ENCODE data around the gene RNF212.

Gene RNF212

GRCh38 chr4:1033840-1034551 lies 79.4 kb downstream of the RNF212 start:
- no peak for DNase-seq

- DNase-seq, result no peak
These were observed 80.5 kb downstream of the RNF212 start for GRCh38 chr4:1032861-1033260.

- no peak for DNase-seq
These were observed 81.2 kb downstream of the RNF212 start for GRCh38 chr4:1031956-1032795.

GRCh38 chr4:1031346-1031745 lies 82.0 kb downstream of the RNF212 start:
- no peak for DNase-seq

GRCh38 chr4:1030559-1030958 lies 82.8 kb downstream of the RNF212 start:
- no peak for DNase-seq

GRCh38 chr4:1030031-1030430 lies 83.3 kb downstream of the RNF212 start:
- no peak for DNase-seq

GRCh38 chr4:1029529-1029928 lies 83.8 kb downstream of the RNF212 start:
- DNase-seq, result no peak

GRCh38 chr4:1028574-1029220 lies 84.7 kb downstream of the RNF212 start:
- no peak for DNase-seq

DNA sequence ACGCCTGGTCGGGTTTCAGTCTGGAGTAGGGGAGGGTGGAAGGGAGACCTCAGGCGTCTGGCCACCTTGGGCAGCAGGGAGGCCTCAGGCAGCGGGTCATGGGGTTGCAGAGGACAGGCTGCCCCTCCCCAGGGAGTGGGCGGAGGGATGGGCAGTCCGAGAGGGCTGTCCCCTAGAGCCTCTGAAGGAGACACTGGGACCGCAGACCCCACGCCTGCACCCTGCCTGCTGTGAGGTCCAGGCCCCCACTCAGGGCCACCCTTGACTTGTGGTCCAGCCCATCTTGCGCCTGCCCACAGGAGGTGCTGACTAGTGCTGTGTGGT lies 85.5 kb downstream of the RNF212 start:
- DNase-seq, result no peak

DNA sequence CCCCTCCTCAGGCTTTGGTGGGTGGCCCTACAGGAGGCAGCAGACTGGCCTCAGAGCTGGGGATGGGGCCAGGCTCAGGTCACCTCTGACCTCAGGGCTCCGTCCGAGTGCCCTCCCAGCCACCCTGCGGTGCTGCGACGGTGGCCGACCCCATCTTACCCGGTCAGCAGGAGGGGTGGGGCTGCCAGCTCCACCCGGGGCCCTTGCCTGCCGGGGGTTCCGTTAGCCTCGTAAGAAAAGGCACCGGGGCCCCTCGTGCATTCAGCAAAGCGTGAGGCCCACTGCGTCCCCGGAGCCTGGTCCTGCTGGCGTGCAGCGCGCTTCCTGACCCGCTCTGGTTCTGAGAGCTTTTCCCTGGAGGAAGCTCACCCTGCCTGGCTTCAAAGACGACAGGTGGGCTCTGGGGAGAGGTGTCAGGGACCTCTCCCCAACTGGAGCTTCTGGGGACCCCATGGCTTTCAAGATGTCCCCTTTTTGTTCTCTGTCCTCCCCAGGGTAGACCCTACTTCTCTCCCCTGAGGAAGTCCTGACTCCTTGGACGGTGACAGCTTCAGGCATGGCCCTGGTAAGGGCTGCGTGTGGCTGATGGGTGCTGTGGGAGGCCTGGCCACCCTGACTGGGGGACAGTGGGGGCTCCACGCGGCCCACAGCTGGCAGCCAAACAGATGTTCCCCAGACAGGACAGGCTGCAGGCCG lies 86.0 kb downstream of the RNF212 start:
- no peak for DNase-seq

DNA sequence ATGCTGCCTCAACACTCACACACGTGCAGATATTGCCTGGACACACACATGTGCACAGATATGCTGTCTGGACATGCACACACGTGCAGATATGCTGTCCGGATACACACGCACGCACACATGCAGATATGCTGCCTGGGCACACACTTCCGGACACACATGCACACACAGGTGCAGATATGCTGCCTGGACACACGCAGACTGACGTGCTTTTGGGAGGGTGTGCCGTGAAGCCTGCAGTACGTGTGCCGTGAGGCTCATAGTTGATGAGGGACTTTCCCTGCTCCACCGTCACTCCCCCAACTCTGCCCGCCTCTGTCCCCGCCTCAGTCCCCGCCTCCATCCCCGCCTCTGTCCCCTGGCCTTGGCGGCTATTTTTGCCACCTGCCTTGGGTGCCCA lies 87.2 kb downstream of the RNF212 start:
- DNase-seq, result no peak

DNA sequence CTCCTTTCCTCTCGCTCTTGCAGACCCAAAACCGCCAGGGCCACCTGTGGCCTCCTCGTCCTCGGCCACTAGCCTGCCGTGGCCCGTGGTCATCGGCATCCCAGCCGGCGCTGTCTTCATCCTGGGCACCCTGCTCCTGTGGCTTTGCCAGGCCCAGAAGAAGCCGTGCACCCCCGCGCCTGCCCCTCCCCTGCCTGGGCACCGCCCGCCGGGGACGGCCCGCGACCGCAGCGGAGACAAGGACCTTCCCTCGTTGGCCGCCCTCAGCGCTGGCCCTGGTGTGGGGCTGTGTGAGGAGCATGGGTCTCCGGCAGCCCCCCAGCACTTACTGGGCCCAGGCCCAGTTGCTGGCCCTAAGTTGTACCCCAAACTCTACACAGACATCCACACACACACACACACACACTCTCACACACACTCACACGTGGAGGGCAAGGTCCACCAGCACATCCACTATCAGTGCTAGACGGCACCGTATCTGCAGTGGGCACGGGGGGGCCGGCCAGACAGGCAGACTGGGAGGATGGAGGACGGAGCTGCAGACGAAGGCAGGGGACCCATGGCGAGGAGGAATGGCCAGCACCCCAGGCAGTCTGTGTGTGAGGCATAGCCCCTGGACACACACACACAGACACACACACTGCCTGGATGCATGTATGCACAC lies 88.3 kb downstream of the RNF212 start:
- DNase-seq, result no peak

DNA sequence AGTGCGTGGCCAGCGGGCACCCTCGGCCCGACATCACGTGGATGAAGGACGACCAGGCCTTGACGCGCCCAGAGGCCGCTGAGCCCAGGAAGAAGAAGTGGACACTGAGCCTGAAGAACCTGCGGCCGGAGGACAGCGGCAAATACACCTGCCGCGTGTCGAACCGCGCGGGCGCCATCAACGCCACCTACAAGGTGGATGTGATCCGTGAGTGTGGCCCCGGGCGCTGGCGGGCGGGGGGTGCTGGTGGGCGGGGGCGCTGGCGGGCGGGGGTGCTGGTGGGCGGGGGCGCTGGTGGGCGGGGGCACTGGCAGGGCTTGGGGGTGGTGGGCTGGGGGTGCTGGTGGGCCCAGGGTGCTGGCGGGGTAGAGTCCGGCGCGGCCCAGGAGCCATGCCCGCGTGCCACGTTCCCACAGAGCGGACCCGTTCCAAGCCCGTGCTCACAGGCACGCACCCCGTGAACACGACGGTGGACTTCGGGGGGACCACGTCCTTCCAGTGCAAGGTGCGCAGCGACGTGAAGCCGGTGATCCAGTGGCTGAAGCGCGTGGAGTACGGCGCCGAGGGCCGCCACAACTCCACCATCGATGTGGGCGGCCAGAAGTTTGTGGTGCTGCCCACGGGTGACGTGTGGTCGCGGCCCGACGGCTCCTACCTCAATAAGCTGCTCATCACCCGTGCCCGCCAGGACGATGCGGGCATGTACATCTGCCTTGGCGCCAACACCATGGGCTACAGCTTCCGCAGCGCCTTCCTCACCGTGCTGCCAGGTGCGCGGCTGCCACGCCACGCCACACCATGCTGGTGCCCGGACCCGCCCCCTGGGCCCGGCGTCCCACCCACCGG lies 89.2 kb downstream of the RNF212 start:
- no peak for DNase-seq

DNA sequence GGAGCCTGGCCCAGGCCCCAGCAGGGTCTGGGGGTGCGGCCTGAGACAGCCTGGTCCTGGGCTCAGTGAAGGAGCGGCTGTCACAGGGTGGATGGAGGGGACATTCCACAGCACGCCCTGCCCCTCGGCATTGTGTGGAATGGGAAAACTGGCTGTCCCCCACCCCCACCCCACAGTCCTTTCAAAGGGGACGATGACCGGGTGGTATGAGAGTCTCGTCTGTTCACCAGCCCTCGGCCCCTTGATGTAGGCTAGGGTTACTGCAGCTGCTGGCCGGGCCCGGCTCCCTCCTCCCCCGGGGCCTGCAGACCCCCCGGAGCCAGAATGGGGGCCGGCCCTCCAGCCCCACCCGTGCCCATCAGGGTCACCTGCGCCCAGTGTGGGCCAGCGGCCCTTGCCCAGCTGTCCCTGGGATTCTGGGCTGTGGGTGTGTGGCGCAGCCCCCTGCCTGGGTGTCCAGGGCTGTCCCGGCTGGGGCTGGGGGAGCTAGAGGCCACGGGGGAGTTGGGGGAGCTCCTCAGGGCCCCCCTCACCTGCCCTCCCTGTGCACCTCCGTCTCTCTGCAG lies 90.2 kb downstream of the RNF212 start:
- no peak for DNase-seq

DNA sequence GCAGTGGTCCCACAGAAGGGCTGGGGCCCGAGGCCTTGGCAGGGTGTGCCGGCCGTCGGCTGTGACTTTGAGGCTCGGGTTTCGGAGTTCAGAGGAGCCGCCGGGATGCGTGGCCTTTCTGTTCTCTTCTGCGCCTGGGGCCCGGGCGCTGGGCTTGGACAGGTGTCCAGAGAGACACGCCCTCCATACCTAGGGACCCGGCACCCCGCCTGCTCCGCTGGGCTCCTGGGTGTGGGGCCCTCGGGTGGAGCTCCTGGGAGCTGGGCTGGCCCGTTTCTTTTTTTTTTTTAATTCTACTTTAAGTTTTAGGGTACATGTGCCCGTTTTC lies 90.7 kb downstream of the RNF212 start:
- DNase-seq, result no peak

DNA sequence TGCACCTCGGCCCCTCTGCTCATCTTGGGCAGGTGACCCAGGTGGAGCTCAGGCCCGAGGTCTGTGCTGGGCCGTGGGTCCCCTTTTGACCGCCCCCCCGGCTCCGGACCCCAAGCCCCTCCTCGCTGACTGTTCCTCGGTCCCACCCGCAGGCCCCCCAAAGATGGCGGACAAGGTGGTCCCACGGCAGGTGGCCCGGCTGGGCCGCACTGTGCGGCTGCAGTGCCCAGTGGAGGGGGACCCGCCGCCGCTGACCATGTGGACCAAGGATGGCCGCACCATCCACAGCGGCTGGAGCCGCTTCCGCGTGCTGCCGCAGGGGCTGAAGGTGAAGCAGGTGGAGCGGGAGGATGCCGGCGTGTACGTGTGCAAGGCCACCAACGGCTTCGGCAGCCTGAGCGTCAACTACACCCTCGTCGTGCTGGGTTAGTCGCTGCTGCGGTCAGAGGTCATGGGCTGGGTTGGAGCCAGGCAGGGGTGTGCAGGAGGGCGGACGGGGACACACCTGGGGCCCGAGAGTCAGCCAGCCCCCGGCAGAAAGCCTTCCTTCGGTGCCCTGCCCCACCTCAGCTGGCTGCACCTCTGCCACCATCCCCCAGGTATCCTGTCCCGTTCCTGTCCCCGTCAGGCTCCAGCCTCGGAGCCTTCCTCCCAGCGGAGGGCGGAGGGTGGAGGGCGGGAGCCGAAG lies 91.2 kb downstream of the RNF212 start:
- DNase-seq, result no peak

Data from cerebellar nuclear complex (tissue), 1 donor.